T-helper 2 cell treated with Interferon-gamma antibody and Interleukin-4, amounts not matched to agents 5 μg/mL and 100 μg/mL, for 36 hours (primary cell): Measurements from ENCODE around the gene STAMBPL1.
A peak's percentile ranks its signal among the peaks of the same experiment; 100 is the strongest.
"Not testable (repeated sequence)": the region's sequence is repeated elsewhere in the genome, so short reads cannot be mapped to it uniquely, and the experiment has no call there.

Experiments
- DNase-seq: peaks from one replicate; pipeline ENCODE4 v3.0.0; 2021; ENCODE audit warnings: low spot score
- H3K27ac Mint-ChIP-seq: one replicate; pipeline ENCODE4 v1.8.0; 2021; ENCODE audit warnings: mild to moderate bottlenecking, mixed read lengths
- H3K27me3 Mint-ChIP-seq: one replicate; pipeline ENCODE4 v1.8.0; 2021; ENCODE audit warnings: low read depth, mixed read lengths
- H3K36me3 Mint-ChIP-seq: one replicate; pipeline ENCODE4 v1.8.0; 2021; ENCODE audit warnings: low read depth, mixed read lengths
- H3K4me1 Mint-ChIP-seq: one replicate; pipeline ENCODE4 v1.8.0; 2021; ENCODE audit warnings: low read depth, mixed read lengths
- H3K4me3 Mint-ChIP-seq: one replicate; pipeline ENCODE4 v1.8.0; 2022; ENCODE audit warnings: mild to moderate bottlenecking, moderate library complexity, mixed read lengths
- H3K9me3 Mint-ChIP-seq: one replicate; pipeline ENCODE4 v1.8.0; 2021; ENCODE audit warnings: mixed read lengths

The STAMBPL1 gene

DNA sequence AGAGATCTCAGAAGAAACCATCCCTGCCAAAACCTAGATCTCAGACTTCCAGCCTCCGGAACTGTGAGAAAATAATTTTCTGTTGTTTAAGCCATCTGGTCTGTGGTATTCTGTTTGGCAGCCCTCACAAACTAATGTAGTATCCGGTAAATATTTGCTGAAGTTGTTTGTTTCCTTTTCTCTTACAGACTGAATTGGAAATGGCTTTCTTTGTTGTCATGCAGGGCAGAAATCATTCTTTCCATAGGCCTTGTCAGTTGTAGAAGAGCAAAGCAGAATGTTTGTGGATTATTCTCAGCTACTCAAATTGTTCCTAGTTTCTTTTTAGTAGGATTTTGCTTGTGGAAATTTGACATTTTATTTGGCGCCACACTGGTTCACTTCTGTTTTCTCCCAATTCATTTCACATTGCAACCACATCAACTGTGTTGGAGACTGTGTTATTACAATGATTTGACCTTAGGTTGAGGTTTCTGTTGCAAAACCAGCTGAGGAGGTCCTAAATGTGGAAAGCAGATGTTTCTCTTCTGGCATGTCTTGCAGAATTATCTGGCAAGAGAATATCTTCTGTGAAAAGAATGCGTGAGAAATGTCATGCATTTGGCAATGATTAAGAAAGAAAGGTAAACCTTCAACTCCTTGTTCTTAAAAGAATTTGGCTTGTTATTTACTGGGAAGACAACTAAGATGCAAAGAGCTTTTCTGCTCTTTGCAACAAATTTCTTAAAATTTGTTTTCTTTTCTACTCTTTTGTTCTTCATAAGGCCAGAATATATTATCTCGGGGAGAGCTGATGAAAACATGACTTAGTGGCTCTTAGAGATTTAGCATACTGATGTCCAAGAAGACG lies 46.7 kb downstream of the STAMBPL1 start:
- H3K9me3 Mint-ChIP-seq: no peaks in the 10 kb centered on the region
- no peak for DNase-seq
- no peaks in the 10 kb centered on the region for H3K27me3 Mint-ChIP-seq
- H3K4me1 Mint-ChIP-seq: peaks cover 2% of the 10 kb centered on the region
- no peak overlapping the region for H3K4me3 Mint-ChIP-seq
- no peak overlapping the region for H3K27ac Mint-ChIP-seq
- peaks cover 51% of the 10 kb centered on the region for H3K36me3 Mint-ChIP-seq

DNA sequence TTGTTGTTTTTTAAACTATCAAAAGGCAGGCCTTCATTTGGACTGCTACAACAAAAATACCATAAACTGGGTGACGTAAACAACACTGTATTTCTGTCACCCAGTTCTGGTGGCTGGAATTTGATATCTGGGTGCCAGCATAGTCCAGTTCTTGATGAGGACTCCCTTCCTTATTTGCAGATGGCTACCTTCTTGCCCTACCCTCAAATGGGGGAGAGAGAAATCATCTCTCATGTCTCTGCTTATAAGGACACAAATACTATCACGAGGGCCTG lies 47.3 kb downstream of the STAMBPL1 start:
- Mint-ChIP-seq H3K4me1 (peaks cover 3% of the 10 kb centered on the region), H3K9me3 (no peaks in the 10 kb centered on the region), H3K4me3 (no peak overlapping the region), H3K27me3 (no peaks in the 10 kb centered on the region), H3K27ac (no peak overlapping the region), H3K36me3 (peaks cover 46% of the 10 kb centered on the region)
- DNase-seq: no peak

- H3K27ac Mint-ChIP-seq: no peak overlapping the region
- H3K9me3 Mint-ChIP-seq: no peaks in the 10 kb centered on the region
- DNase-seq: no peak
- H3K36me3 Mint-ChIP-seq: peaks cover 47% of the 10 kb centered on the region
- no peaks in the 10 kb centered on the region for H3K27me3 Mint-ChIP-seq
- peaks cover 6% of the 10 kb centered on the region for H3K4me1 Mint-ChIP-seq
- H3K4me3 Mint-ChIP-seq: no peak overlapping the region
Measured at GRCh38 chr10:88928254-88928653, 48.2 kb downstream of the STAMBPL1 start.

DNA sequence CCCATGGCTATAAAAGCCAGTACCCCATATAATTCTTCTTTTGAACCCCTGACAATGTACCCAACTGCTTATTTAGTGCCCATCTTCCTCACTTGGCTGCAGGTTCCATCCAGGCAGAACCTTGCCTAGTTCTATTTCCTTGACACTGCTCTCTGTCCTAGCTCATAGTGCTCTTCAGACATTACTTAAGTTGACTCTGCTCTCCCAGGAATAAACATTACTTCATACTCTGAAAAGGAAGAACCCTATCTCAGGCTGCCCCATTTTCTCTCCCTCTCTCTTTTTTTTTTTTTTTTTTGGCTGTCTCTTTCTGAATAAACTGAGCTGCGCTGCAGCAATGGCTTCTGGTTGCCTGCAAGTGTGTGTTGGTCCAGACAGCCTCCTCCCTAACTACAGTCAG lies 51.5 kb downstream of the STAMBPL1 start:
- Mint-ChIP-seq H3K27me3 (no peaks in the 10 kb centered on the region), H3K27ac (no peak overlapping the region), H3K4me1 (peaks cover 16% of the 10 kb centered on the region), H3K36me3 (peaks cover 36% of the 10 kb centered on the region), H3K4me3 (no peak overlapping the region), H3K9me3 (no peaks in the 10 kb centered on the region)
- DNase-seq: no peak

DNA sequence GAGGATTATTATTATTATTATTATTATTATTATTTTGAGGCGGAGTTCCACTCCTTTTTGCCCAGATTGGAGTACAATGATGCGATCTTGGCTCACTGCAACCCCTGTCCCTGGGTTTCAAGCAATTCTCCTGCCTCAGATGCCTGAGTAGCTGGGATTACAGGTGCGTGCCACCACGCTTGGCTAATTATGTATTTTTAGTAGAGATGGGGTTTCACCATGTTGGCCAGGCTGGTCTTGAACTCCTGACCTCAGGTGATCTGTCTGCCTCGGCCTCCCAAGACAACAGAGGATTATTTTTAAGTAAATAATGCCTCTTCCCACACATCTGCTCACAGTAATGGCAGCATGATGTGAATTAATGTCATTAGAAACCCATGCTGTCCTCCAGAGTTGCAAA lies 52.0 kb downstream of the STAMBPL1 start:
- not testable (repeated sequence) for H3K9me3 Mint-ChIP-seq, H3K4me3 Mint-ChIP-seq, H3K27me3 Mint-ChIP-seq, DNase-seq, H3K27ac Mint-ChIP-seq
- H3K4me1 Mint-ChIP-seq: peaks cover 19% of the 10 kb centered on the region
- H3K36me3 Mint-ChIP-seq: peaks cover 33% of the 10 kb centered on the region

- peak overlapping the region; percentile 0 for H3K27ac Mint-ChIP-seq
- no peak overlapping the region for H3K4me3 Mint-ChIP-seq
- DNase-seq: peak; percentile 35
- H3K9me3 Mint-ChIP-seq: no peaks in the 10 kb centered on the region
- H3K36me3 Mint-ChIP-seq: peaks cover 27% of the 10 kb centered on the region
- peaks cover 19% of the 10 kb centered on the region for H3K4me1 Mint-ChIP-seq
- H3K27me3 Mint-ChIP-seq: no peaks in the 10 kb centered on the region
Measured at GRCh38 chr10:88932539-88933256, 52.7 kb downstream of the STAMBPL1 start.

GRCh38 chr10:88933564-88933963 lies 53.5 kb downstream of the STAMBPL1 start:
- H3K27me3 Mint-ChIP-seq: no peaks in the 10 kb centered on the region
- H3K9me3 Mint-ChIP-seq: no peaks in the 10 kb centered on the region
- no peak for DNase-seq
- H3K4me1 Mint-ChIP-seq: peaks cover 19% of the 10 kb centered on the region
- no peak overlapping the region for H3K27ac Mint-ChIP-seq
- H3K4me3 Mint-ChIP-seq: no peak overlapping the region
- H3K36me3 Mint-ChIP-seq: peaks cover 28% of the 10 kb centered on the region

GRCh38 chr10:88934900-88935672 lies 55.0 kb downstream of the STAMBPL1 start:
- Mint-ChIP-seq H3K27me3 (no peaks in the 10 kb centered on the region), H3K4me3 (peak overlapping the region; percentile 9), H3K36me3 (peaks cover 28% of the 10 kb centered on the region), H3K4me1 (peaks cover 19% of the 10 kb centered on the region), H3K9me3 (no peaks in the 10 kb centered on the region), H3K27ac (peak overlapping the region; percentile 68)
- DNase-seq: peak; percentile 52

DNA sequence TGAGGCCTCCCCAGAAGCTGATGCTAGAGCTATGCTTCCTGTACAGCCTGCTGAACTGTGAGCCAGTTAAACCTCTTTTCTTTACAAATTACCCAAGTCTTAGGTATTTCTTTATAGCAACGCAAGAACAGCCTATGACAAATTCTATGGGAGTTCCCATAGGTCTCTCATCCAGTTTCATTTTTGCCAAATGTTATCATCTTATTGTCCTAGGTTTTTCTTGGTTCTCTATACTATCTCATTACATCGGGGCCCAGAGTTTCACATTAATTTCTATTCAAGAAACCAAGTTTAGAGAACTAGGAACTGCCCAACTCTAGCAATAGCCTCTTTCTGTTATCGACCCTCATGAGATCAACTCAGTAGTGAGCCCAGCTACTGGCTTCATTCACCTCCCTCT lies 56.6 kb downstream of the STAMBPL1 start:
- Mint-ChIP-seq H3K27ac (no peak overlapping the region), H3K27me3 (no peaks in the 10 kb centered on the region), H3K4me1 (peaks cover 19% of the 10 kb centered on the region), H3K36me3 (peaks cover 26% of the 10 kb centered on the region), H3K4me3 (no peak overlapping the region), H3K9me3 (no peaks in the 10 kb centered on the region)
- DNase-seq: no peak

- H3K4me1 Mint-ChIP-seq: peaks cover 14% of the 10 kb centered on the region
- no peaks in the 10 kb centered on the region for H3K9me3 Mint-ChIP-seq
- no peak overlapping the region for H3K27ac Mint-ChIP-seq
- H3K27me3 Mint-ChIP-seq: no peaks in the 10 kb centered on the region
- DNase-seq: no peak
- peaks cover 22% of the 10 kb centered on the region for H3K36me3 Mint-ChIP-seq
- H3K4me3 Mint-ChIP-seq: no peak overlapping the region
Measured at GRCh38 chr10:88938039-88938438, 58.0 kb downstream of the STAMBPL1 start.

GRCh38 chr10:88938938-88939337 lies 58.9 kb downstream of the STAMBPL1 start:
- DNase-seq: no peak
- Mint-ChIP-seq H3K27ac (no peak overlapping the region), H3K36me3 (peaks cover 22% of the 10 kb centered on the region), H3K4me3 (no peak overlapping the region), H3K27me3 (no peaks in the 10 kb centered on the region), H3K9me3 (no peaks in the 10 kb centered on the region), H3K4me1 (peaks cover 13% of the 10 kb centered on the region)

- DNase-seq: no peak
- Mint-ChIP-seq H3K9me3 (no peaks in the 10 kb centered on the region), H3K27ac (no peak overlapping the region), H3K4me1 (peaks cover 13% of the 10 kb centered on the region), H3K36me3 (peaks cover 14% of the 10 kb centered on the region), H3K4me3 (no peak overlapping the region), H3K27me3 (no peaks in the 10 kb centered on the region)
Measured at GRCh38 chr10:88941026-88941425, 61.0 kb downstream of the STAMBPL1 start.

DNA sequence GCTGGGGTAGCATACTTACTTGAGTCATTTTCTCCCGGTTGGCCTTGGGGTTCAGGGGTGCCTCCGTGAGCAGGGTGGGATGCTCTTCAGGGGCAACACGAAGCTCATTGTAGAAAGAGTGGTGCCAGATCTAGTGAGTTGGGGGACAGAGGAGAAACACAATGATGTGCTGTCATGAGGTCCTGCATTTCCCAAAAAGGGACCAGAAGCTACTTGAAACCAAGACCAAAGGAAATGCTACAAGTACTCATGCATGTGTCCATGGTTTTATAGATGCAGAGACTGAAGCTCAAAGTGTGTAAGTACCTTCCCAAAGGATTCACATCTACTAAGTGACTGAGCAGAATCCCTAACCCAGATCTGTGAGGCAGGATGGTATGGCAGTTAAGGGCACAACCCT lies 63.7 kb downstream of the STAMBPL1 start:
- no peak overlapping the region for H3K4me3 Mint-ChIP-seq
- H3K27me3 Mint-ChIP-seq: no peaks in the 10 kb centered on the region
- no peaks in the 10 kb centered on the region for H3K9me3 Mint-ChIP-seq
- H3K4me1 Mint-ChIP-seq: peaks cover 11% of the 10 kb centered on the region
- DNase-seq: no peak
- H3K36me3 Mint-ChIP-seq: peaks cover 6% of the 10 kb centered on the region
- H3K27ac Mint-ChIP-seq: no peak overlapping the region

DNA sequence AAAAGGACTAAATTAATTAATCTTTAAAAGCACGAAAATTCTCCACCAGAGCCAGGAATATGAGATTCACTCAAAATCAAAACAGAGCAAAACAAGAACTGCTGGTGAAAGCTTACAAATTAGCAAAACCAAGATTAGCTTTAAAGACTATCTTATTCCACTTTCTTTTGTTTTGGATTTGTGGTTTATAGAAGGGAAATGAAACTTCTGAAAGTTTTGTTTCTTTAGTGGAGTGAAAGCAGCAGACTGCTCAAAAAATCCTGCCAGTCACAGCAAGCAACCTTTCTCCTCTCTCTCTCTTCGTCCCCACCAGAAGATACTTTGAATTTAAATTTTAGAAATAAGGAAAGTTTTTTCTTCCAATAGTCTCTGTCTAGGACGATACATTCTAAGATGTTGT lies 64.8 kb downstream of the STAMBPL1 start:
- Mint-ChIP-seq H3K27me3 (no peaks in the 10 kb centered on the region), H3K4me1 (peaks cover 11% of the 10 kb centered on the region), H3K36me3 (peaks cover 3% of the 10 kb centered on the region), H3K4me3 (no peak overlapping the region), H3K9me3 (no peaks in the 10 kb centered on the region), H3K27ac (no peak overlapping the region)
- no peak for DNase-seq
